Kidney epithelial cell (primary cell): ENCODE results near the gene HOXB6. TPM values are rescaled to one million over a fixed set of nuclear protein-coding genes. Genes with fewer than 3 reads are reported as not detected.

ENCODE experiments used
- DNase-seq: peaks from one replicate; pipeline ENCODE4 v3.0.0-alpha.2; 2010; ENCODE audit warnings: low read depth
- H3K27me3 ChIP-seq: 2 replicates; pipeline ENCODE4 v1.6.0; 2011; ENCODE audit warnings: low read length; ENCODE audit not compliant: control insufficient read depth, insufficient read depth
- H3K36me3 ChIP-seq: 2 replicates; pipeline ENCODE4 v1.5.1; 2011; ENCODE audit warnings: low read length; ENCODE audit not compliant: control insufficient read depth, insufficient read depth
- H3K4me3 ChIP-seq: 2 replicates; pipeline ENCODE4 v1.5.1; 2011; ENCODE audit warnings: low read depth, mild to moderate bottlenecking, control low read depth, low read length
- CTCF ChIP-seq: IDR thresholded peaks from 2 replicates; pipeline ENCODE4 v1.5.1; 2011; ENCODE audit warnings: mild to moderate bottlenecking, moderate library complexity, low read length, control low read depth, inconsistent platforms; ENCODE audit not compliant: insufficient read depth, poor library complexity, severe bottlenecking
- total RNA-seq: library from RNA; depleted of rRNA; stranded (reverse); fragments of >200 nt; gene quantifications from 2 replicates; pipeline ENCODE4 v1.2.3, GENCODE V29; 2015

HOXB6 gene
- total RNA-seq, 1 donor from 2014 or later, result 30.7 TPM

GRCh38 chr17:48642059-48642842 lies 37.5 kb upstream of the HOXB6 start:
- no peak for DNase-seq
- peak; percentile 26 for TF ChIP-seq CTCF
- H3K27me3 ChIP-seq, result no peaks in the 10 kb centered on the region
- H3K36me3 ChIP-seq, result peaks cover 1% of the 10 kb centered on the region
- peak overlapping the region; percentile 26 for H3K4me3 ChIP-seq

- Histone ChIP-seq H3K27me3 (no peaks in the 10 kb centered on the region), H3K36me3 (peaks cover 1% of the 10 kb centered on the region), H3K4me3 (no peak overlapping the region)
- no peak for DNase-seq
- no peak for TF ChIP-seq CTCF
Observed at GRCh38 chr17:48641541-48642058, 36.8 kb upstream of the HOXB6 start.

- Histone ChIP-seq H3K27me3 (no peaks in the 10 kb centered on the region), H3K4me3 (no peak overlapping the region), H3K36me3 (peaks cover 1% of the 10 kb centered on the region)
- no peak for DNase-seq
- no peak for TF ChIP-seq CTCF
Observed at GRCh38 chr17:48640858-48641180, 36.0 kb upstream of the HOXB6 start.

- no peak for TF ChIP-seq CTCF
- Histone ChIP-seq H3K4me3 (no peak overlapping the region), H3K27me3 (no peaks in the 10 kb centered on the region), H3K36me3 (peaks cover 1% of the 10 kb centered on the region)
- no peak for DNase-seq
Observed at GRCh38 chr17:48639982-48640857, 35.4 kb upstream of the HOXB6 start.

GRCh38 chr17:48639136-48639535 lies 34.4 kb upstream of the HOXB6 start:
- H3K27me3 ChIP-seq, result no peaks in the 10 kb centered on the region
- peaks cover 1% of the 10 kb centered on the region for H3K36me3 ChIP-seq
- DNase-seq, result no peak
- H3K4me3 ChIP-seq, result no peak overlapping the region
- TF ChIP-seq CTCF, result no peak
